UCSD-AML1 (cell line): ENCODE measurements around the gene MAN1B1.
A peak's percentile ranks its signal among the peaks of the same experiment; 100 is the strongest.
"Not testable (repeated sequence)": the region's sequence is repeated elsewhere in the genome, so short reads cannot be mapped to it uniquely, and the experiment has no call there.

ENCODE experiments used
- DNase-seq: peaks from one replicate; lab custom pipeline; 2025; ENCODE audit not compliant: unreplicated experiment; lab: John Stamatoyannopoulos, UW

MAN1B1 gene

DNA sequence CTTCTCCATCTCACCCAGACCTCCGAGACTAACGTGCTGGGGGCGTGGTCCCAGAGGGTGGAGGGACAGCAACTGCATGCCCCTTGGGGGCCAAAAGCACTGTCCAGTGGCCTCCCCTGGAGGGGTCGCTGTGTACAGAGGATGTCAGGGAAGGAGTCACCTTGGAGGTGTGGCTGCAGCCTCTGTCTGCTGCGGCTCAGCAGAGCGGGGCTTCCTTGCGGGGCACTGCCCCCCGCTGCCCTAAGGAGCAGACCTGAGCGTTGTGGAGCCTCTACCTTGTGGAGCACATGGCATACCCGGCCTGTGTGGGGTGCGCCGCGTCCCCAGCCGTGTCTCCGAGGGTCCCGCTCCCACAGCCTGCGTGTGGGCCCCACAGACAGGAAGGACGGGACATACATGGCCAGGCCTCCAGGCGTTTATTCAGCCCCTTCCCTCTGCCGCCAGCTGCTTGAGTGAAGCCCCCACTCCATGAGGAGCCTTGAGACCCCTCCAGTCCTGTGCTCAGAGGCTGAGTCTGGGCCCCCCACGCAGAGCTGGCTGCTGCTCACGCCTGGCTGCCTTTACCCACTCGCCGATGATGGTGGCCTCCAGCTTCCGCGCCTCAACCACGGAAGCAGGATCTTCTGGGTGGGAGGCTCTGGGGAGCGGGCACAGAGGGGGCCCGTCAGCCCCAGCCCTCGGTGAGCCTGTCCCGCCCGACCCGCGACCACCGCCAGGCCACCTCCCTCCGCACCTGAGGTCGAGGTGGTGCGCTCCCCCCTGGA is 23.5 kb downstream of the MAN1B1 start:
- DNase-seq: no peak

DNA sequence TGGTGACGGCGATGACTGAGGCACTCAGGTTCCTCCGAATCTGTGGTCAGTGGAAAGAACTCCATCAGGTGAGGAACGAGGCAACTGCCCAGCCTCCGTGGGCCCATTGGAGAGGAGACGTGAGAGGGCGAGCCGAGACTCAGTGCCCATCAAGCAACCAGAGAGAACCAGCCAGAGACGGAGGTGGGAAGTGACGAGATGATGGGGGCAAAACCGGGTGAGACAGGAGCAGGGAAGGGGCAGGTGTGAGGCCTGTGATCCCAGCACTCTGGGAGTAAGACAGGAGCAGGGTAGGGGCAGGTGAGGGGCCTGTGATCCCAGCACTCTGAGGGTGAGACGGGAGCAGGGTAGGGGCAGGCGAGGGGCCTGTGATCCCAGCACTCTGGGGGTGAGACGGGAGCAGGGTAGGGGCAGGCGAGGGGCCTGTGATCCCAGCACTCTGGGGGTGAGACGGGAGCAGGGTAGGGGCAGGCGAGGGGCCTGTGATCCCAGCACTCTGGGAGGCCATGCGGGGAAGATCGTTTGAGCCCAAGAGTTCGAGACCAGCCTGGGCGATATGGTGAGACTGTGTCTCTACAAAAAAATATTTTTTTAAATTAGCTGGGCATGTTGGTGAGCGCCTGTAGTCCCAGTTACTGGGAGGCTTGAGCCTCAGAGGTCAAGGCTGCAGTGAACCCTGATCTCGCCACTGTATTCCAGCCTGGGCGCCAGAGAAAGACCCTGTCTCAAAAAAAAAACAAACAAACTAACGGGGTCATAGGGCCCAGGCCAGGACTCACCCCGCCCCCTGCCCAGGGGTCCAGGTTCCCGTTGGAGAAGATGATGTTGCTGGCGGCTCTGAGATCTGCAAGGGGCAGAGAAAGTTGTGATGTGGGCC is 24.4 kb downstream of the MAN1B1 start:
- DNase-seq: no peak

DNA sequence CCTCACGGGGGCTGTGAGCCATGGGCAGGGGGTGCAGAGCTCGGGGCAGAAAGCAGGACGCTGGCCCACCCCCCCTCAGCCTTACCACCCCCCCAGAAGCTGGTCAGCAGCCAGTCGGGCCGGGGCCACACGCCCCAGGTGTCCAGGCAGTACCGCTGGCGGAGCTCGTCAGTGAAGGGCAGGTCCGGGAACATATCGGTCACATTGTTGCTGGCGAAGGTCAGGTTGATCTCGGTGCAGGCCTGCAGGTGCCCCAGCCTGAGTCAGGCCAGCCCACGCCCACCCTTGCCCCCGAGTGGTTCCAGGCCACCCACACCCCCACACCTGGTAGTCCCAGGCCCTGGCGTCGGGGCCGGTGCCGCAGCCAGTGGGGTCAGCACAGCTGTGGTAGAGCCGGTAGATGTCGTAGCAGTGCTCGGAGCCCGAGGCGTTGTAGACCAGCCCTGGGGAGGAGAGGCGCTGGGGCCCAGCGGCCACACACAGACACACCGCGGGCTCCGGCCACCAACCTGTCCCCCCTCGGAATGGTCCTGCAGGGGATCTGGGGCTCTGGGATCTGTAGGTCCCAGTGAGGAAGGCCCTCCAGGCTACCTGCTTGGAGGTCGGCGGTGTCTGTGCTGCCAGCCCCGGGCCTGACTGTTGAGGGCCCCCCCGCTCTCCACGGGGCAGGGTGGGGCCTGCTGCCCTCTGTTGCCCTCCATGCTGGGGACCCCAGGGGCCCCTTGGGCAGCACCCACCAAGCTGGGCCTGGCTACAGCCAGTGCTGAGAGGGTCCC is 25.2 kb downstream of the MAN1B1 start:
- no peak for DNase-seq

DNA sequence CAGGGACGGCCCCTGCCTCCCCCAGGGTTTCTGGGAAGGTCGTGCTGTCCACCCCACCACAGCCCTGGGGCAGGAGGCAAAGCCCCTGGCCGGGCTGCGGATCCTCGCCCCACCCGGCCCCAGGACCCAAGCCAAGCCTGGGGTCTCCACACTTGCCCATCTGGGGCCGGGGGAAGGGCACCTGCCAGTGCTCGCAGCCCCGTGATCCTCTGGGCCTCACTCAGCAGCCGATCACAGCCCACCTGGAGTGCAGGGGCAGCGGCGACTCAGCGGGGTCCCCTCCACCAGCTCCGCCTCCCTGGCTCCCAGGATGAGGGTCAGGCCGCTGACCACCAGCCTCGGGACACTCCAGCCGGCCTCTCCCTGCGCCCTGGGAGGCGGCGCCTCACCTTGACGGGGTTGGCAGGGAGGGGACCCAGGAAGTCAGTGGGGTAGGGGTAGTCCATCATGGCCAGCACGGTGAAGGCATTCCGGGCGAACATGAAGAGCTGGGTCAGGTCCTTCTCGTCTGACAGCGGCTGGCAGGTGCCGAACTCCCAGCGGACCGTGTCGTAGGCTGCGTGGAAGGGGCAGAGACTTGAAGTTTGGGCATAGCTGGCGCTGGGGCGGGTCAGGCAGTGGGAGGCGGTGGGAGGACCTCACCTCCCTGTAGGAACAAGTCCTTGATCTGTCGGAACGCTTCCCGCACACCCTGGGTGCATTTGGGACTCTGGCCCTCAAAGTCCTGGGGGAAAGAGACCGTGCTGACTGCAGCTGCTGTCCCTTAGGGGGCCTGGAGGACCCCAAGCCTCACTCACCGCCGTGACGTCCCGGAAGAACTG is 26.0 kb downstream of the MAN1B1 start:
- no peak for DNase-seq

DNA sequence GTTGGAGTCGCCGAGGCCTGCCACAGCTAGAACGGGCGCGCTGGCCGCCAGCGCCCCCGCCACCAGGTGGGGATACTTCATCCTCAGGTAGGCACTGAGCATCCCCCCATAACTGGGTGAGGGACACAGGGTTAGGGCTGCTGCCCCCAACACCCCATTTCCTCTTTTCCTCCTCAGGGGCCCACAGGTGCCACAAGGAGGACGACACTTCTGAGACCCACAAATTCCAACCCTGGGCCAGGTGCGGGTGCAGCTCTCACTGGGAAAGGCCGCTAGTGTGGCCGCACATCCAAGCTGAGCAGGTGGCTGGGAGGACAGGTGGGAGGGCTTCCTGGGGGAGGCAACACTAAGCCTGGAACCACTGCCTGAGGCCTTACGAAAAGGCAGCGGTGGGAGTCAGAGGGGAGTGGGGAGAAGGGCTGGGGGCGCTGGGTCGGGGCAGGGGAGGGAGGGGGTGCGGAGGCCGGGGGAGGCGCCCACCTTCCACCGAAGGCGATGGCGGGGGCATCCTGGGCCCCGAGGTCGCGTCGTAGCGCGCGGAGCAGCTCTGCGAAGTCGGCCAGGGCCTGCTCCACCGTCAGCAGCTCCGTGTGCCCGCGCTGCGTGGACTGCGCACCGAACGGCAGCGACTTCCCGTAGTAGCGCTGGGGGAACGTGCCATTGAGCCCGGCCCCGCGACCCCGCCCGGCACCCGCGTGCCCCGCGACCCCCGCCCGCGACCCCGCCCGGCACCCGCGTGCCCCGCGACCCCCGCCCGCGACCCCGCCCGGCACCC is 26.8 kb downstream of the MAN1B1 start:
- no peak for DNase-seq

DNA sequence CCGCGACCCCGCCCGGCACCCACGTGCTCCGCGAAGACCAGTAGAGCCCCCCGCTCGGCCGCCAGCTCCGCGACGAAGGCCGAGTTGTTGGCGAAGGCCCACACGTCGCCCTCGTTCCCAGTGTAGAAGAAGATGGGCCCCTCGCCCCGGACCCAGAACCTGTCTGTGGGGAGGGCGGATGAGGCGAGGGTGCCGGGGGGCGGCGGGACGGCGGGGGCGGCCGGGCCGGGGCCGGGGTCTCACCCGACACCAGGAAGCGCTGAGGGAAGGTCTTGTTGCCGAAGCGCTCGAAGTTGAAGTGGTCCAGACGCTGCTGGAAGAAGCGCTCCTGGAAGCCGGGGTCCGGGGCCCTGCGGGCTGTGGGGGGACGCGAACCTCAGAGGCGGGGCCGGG is 27.4 kb downstream of the MAN1B1 start:
- no peak for DNase-seq

DNA sequence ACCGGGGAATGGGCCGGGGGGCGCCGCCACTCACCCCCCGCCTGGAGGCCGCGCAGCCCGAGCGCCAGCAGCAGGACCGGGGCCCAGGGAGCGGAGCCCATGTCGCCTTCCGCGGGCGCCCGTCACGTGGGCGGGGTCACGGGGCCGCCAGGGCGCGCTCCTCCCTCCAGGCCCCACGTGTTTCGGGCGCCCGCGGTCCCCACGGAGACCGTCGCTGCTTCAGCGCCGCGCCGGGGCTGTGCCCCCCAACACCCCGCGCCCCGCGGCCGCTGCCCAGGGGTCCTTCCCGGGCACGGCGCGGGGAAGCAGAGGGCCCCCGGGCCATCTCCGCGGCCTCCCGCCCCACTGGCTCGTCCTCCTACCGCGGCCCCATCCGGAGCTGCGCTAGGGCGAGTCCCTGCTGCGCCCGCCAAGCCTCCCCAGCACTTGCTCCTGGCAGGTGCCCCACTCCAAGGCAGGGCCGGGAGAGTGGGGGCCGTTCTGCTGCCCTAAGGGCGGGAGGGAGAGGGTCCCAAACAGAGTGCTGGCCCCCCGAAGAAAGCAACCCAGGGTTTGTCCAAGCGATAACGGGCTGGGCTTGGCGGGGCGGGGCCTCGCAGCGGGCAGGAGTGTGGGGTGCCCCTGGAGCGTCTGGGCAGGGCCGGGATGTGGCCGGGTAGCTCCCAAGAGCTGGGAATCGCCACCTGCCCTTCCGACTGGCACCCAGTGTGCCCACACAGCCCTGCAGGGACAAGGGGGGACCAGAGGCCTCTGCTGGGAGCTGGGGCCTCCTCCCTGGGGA is 28.0 kb downstream of the MAN1B1 start, which contains the start of gene DPP7:
DPP7 (minus strand) TSS at position 121 of the 781 bp plus-strand sequence; CDS start at position 101, 20 bp downstream.
- peak; percentile 76 for DNase-seq

DNA sequence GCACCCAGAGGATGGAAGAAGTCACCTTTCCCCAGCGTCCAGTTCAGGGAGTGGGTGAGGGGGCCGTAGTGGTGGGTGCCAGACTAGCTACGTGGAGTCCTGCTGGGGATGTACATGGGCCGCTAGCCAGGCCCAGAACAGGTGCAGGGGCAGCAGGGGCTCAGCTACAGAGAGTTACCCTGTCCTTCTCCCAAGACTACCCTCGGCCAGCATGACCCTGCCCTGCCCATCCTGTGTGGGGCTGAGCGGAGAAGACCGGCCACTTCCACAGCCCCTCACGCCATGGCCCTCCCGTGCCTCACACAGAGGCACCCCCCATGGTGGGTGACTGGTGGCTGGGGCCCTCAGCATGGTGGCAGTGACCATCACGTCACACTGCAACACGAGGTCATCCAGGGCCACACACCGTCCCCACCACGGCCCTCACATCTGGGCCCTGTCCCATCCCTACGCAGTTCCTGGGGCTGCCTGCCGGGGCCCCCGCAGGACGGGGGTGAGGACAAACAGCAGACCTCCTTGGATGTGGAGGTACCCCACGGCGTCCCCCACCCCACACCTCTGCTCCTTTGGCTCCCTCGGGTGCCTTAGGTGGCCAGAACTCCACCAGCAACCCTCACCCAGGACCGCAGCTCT is 28.7 kb downstream of the MAN1B1 start:
- DNase-seq: no peak

DNA sequence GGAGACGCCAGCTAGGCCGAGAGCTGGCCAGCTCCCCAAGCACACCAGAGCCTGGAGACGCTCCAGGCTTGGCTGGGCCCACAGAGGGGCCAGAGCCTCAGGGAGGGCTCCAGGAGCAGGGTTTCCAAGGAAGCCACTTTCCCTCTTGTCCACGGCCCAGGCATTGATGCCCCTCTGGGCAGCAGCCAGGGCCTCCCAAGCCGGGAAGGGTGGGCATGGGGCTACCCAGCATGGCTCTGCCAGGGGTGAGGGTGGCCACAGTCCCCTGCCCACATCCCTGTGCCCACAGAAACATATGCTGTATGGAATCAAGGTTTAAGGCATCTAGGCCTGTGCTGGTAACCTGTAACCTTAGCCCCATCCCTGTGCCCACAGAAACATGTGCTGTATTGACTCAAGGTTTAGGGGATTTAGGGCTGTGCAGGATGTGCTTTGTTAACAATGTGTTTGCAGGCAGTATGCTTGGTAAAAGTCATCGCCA is 29.3 kb downstream of the MAN1B1 start:
- no peak for DNase-seq

DNA sequence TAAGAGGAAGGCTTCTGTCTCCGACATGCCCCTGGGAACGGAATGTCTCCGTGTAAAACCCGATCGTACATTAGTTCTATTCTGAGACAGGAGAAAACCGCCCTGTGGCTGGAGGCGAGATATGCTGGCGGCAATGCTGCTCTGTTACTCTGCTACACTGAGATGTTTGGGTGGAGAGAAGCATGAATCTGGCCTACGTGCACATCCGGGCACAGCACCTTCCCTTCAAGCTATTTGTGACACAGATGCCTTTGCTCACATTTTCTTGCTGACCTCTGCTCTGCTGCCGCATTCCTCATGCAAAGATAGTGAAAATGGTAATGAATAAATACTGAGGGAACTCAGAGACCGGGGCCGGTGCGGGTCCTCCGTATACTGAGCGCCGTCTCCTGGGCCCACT is 29.9 kb downstream of the MAN1B1 start:
- DNase-seq: no peak

DNA sequence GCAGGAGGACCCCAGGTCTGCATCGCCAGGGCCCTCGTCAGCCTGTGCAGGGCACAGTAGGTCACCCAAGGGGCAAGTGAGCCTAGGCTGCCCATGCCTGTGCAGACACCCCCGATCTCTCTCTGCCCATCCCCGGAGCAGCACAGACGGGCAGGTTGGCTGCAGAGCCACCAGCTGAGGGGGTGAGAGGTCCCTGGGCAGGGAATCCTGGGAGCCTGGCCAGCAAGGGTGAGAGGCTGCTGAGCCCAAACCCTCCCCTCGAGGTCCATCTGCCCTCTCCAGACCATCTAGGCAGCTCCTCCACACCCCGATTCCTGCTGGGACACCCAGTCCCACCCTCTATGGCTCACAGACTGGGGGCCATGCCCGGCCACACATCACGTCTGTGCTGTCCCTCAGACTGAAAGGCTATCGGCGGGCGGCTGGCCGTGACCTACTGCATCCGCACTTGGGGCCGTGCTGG is 30.5 kb downstream of the MAN1B1 start:
- no peak for DNase-seq

DNA sequence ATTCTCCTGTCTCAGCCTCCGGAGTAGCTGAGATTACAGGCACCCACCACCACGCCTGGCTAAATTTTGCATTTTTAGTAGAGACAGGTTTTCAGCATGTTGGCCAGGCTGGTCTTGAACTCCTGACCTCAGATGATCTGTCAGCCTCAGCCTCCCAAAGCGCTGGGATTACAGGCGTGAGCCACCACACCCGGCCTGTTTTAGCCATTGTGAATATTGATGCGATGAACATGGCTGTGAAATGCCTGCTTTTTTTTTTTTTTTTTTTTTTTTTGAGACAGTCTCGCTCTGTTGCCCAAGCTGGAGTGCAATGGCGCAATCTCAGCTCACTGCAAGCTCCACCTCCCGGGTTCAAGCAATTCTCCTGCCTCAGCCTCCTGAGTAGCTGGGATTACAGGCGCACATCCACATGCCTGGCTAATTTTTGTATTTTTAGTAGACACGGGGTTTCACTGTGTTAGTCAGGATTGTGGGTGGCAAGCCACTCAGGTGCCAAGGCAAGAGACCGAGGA is 31.4 kb downstream of the MAN1B1 start:
- not testable (repeated sequence) for DNase-seq

DNA sequence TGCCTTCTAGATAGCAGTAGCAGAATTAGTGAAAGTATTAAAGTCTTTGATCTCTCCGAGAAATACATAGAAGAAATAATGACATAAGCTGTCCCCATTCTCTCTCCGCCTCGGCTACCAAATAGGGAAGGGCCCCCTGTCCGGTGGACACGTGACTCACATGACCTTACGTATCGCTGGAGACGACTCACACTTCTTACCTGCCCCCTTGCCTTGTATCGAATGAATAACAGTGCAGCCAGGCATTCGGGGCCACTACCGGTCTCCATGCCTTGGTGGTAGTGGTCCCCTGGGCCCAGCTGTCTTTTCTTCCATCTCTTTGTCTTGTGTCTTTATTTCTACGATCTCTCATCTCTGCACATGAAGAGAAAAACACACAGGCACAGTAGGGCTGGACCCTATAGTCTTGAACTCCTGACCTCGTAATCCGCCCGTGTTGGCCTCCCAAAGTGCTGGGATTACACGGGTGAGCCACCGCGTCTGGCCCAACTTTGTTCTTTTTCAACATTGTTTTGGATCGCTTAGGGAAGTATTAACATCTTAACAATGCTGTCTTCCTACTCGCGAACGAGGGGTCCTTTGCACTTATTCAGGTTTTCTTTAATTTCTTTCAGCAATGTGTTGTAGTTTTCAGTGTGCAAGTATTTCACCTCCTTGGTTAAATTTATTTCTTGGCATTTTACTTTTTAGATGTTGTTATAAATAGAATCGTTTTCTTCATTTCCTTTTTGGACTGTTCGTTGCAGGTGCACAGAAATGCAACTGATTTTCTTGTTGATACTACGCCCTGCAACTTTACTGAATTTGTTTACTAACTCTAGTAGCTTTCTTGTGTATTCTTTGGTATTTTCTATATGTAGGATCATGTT is 35.4 kb downstream of the MAN1B1 start:
- DNase-seq: not testable (repeated sequence)

DNA sequence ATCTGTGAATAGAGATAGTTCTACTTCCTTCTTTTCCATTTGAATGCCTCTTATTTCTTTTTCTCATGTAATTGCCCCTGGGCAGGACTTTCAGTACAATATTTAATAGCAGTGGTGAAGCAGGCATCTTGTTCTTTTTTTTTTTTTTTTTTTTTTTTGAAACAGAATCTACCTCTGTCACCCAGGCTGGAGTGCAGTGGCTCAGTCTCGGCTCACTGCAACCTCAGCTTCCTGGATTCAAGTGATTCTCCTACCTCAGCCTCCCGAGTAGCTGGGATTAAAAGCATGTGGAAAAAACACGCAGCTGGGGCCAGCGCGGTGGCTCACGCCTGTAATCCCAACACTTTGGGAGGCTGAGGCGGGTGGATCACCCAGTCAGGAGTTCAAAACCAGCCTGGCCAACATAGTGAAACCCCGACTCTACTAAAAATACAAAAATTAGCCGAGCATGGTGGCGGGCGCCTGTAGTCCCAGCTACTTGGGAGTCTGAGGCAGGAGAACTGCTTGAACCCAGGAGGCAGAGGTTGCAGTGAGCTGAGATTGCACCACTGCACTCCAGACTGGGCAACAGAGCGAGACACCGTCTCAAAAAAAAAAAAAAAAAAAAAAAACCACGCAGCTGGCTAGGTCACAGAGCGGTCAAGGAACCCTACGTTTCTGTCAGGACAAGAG is 36.1 kb downstream of the MAN1B1 start:
- DNase-seq: not testable (repeated sequence)

DNA sequence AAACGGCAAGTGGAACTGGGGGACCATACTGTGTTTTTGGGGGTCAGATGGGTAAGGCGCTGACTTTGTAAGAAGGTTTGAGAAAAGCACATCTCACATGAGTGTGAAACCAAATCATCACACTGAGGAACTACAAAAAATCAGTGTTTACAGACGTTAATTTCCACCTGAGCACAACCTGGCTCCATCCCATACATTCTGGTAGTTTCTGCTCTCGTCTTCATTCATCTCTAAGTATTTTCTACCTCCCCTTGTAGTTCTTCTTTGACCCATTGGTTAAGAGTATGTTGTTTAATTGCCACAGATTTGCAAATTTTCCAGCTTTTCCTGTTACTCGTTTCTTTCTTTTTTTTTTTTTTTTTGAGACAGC is 36.7 kb downstream of the MAN1B1 start:
- DNase-seq: no peak

DNA sequence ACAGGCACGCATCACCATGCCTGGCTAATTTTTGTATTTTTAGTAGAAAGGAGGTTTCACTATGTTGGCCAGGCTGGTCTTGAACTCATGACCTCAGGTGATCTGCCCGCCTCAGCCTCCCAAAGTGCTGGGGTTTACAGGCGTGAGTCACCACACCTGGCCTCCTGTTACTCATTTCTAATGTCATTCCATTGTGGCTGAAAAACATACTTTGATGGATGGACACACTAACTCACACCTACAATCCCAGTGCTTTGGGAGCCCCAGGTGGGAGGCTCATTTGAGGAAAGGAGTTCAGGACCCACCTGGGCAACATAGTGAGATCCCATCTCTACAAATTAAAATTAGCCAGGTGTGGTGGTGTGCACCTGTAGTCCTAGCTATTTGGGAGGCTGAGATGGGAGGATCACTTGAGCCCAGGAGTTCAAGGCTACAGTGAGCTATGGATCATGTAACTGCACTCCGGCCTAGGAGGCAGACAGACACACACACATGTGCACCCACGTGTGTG is 37.2 kb downstream of the MAN1B1 start:
- DNase-seq: not testable (repeated sequence)
